GM23338 (cell line): ENCODE results near the gene UBE2C. TPM values are rescaled to one million over a fixed set of nuclear protein-coding genes. Genes with fewer than 3 reads are reported as not detected.
"Not testable (repeated sequence)": the region's sequence is repeated elsewhere in the genome, so short reads cannot be mapped to it uniquely, and the experiment has no call there.

ENCODE experiments used
- ATAC-seq: fragments of 200-7000 bp; cut with Tn5 transposase; 3 replicates; pipeline ENCODE4 v1.9.1; 2020
- DNase-seq: peaks from one replicate; pipeline ENCODE4 v3.0.0-alpha.2; 2015; ENCODE audit warnings: low spot score
- H2AFZ ChIP-seq: fragments of 200-600 bp; sonication (generic); 2 replicates; pipeline ENCODE4 v1.8.0; 2016; ENCODE audit warnings: antibody characterized with exemption, mild to moderate bottlenecking, moderate library complexity
- H3F3A ChIP-seq: fragments of 200-600 bp; sonication (generic); replicated peaks from 2 replicates; pipeline ENCODE4 v1.8.0; 2017; ENCODE audit warnings: antibody characterized with exemption, mixed run types, low read depth
- H3K27ac ChIP-seq: fragments of 200-600 bp; sonication (generic); 2 replicates; pipeline ENCODE4 v1.6.1; 2016; ENCODE audit warnings: low read depth
- H3K27me3 ChIP-seq: fragments of 200-600 bp; sonication (generic); 2 replicates; pipeline ENCODE4 v1.8.0; 2016; ENCODE audit warnings: mild to moderate bottlenecking, mixed run types, moderate library complexity; ENCODE audit not compliant: insufficient read depth
- H3K36me3 ChIP-seq: fragments of 200-600 bp; sonication (generic); 2 replicates; pipeline ENCODE4 v1.8.0; 2016; ENCODE audit warnings: mild to moderate bottlenecking; ENCODE audit not compliant: insufficient read depth
- H3K4me1 ChIP-seq: fragments of 200-600 bp; sonication (generic); 2 replicates; pipeline ENCODE4 v1.8.0; 2016; ENCODE audit warnings: mild to moderate bottlenecking, moderate library complexity; ENCODE audit not compliant: insufficient read depth
- H3K4me2 ChIP-seq: fragments of 200-600 bp; sonication (generic); 2 replicates; pipeline ENCODE4 v1.7.1; 2017; ENCODE audit warnings: mixed run types
- H3K4me3 ChIP-seq: fragments of 200-600 bp; sonication (generic); 2 replicates; pipeline ENCODE4 v1.6.1; 2016; ENCODE audit warnings: mixed run types
- H3K79me2 ChIP-seq: fragments of 200-600 bp; sonication (generic); replicated peaks from 2 replicates; pipeline ENCODE4 v1.8.0; 2017; ENCODE audit warnings: mild to moderate bottlenecking; ENCODE audit not compliant: insufficient read depth
- H3K9me2 ChIP-seq: fragments of 200-600 bp; sonication (generic); 2 replicates; pipeline ENCODE4 v1.8.0; 2017; ENCODE audit not compliant: insufficient read depth
- H4K20me1 ChIP-seq: fragments of 200-600 bp; sonication (generic); replicated peaks from 2 replicates; pipeline ENCODE4 v1.8.0; 2017; ENCODE audit warnings: mild to moderate bottlenecking; ENCODE audit not compliant: insufficient read depth
- H3K27ac Mint-ChIP-seq: 2 replicates; pipeline ENCODE4 v1.8.0; 2020; ENCODE audit warnings: inconsistent platforms, mild to moderate bottlenecking, moderate library complexity, mixed read lengths
- H3K27me3 Mint-ChIP-seq: 3 replicates; pipeline ENCODE4 v1.8.0; 2022; ENCODE audit warnings: low read depth, mild to moderate bottlenecking, moderate library complexity, mixed read lengths, inconsistent platforms; ENCODE audit not compliant: insufficient read depth, poor library complexity
- H3K36me3 Mint-ChIP-seq: 3 replicates; pipeline ENCODE4 v1.8.0; 2021; ENCODE audit warnings: low read depth, mild to moderate bottlenecking, inconsistent platforms, moderate library complexity, mixed read lengths
- H3K4me1 Mint-ChIP-seq: 3 replicates; pipeline ENCODE4 v1.8.0; 2020; ENCODE audit warnings: mild to moderate bottlenecking, inconsistent platforms, mixed read lengths
- H3K4me3 Mint-ChIP-seq: 3 replicates; pipeline ENCODE4 v1.8.0; 2021; ENCODE audit warnings: moderate library complexity, mild to moderate bottlenecking, inconsistent platforms, mixed read lengths
- H3K9me3 Mint-ChIP-seq: 3 replicates; pipeline ENCODE4 v1.8.0; 2020; ENCODE audit warnings: moderate library complexity, mild to moderate bottlenecking, inconsistent platforms, mixed read lengths
- CREB1 ChIP-seq: fragments of 250-450 bp; sonication (Bioruptor Pico); IDR thresholded peaks from 2 replicates; pipeline ENCODE4 v1.5.0; 2020; ENCODE audit warnings: low read depth, mild to moderate bottlenecking, moderate library complexity
- ETS1 ChIP-seq: IDR thresholded peaks from 2 replicates; pipeline ENCODE4 v1.6.1; 2016; ENCODE audit warnings: antibody characterized with exemption
- NANOG ChIP-seq: IDR thresholded peaks from 2 replicates; pipeline ENCODE4 v1.6.1; 2016; ENCODE audit warnings: antibody characterized with exemption, borderline replicate concordance
- STAT1 ChIP-seq: IDR thresholded peaks from one replicate; pipeline ENCODE4 v1.6.1; 2016; ENCODE audit warnings: antibody characterized with exemption; ENCODE audit not compliant: unreplicated experiment
- ZNF462 ChIP-seq: fragments of 250-450 bp; sonication (Bioruptor Pico); IDR thresholded peaks from 2 replicates; pipeline ENCODE4 v1.5.0; 2020; ENCODE audit warnings: mild to moderate bottlenecking, moderate library complexity
- polyA plus RNA-seq: library from polyadenylated mRNA; unstranded; fragments of >200 nt; fragmentation: Nextera tagmentation; extraction: Ambion mirVana; gene quantifications from 2 replicates; pipeline ENCODE4 v1.2.1, GENCODE V29; 2016
- total RNA-seq: library from RNA; depleted of rRNA; stranded (reverse); fragments of >200 nt; shearing (Covaris generic); gene quantifications from 2 replicates; pipeline ENCODE4 v1.2.3, GENCODE V29; 2014

UBE2C gene
- total and polyA plus RNA-seq, 2 experiments from 2014 or later, result 247 to 698 TPM

- H3K27me3 Mint-ChIP-seq, H2AFZ ChIP-seq, H3K27ac Mint-ChIP-seq, H4K20me1 ChIP-seq, H3K9me3 Mint-ChIP-seq, H3K79me2 ChIP-seq, H3K36me3 ChIP-seq, H3K27me3 ChIP-seq, H3K36me3 Mint-ChIP-seq, H3K9me2 ChIP-seq: not testable (repeated sequence)
- Mint-ChIP-seq H3K4me3 (peak overlapping the region; percentile 48), H3K4me1 (peaks cover 22% of the 10 kb centered on the region; the same call in 2 of the 3 replicates)
- ATAC-seq, result peak; percentile 39
- Histone ChIP-seq H3F3A (peaks cover 12% of the 10 kb centered on the region), H3K27ac (peak overlapping the region; percentile 98), H3K4me1 (peaks cover 34% of the 10 kb centered on the region), H3K4me3 (peak overlapping the region; percentile 23; the same call in 1 of the 2 replicates), H3K4me2 (peak overlapping the region; percentile 29; the same call in 1 of the 2 replicates)
- peak; percentile 47; the same call in 1 of the 2 replicates for TF ChIP-seq CREB1 (CRISPR knock-in tag)
- TF ChIP-seq NANOG, result peak; percentile 86
- DNase-seq, result peak; percentile 23
Observed at GRCh38 chr20:45764618-45765282, 47.7 kb upstream of the UBE2C start.

GRCh38 chr20:45765307-45765875 is 47.1 kb upstream of the UBE2C start:
- TF ChIP-seq ZNF462 (CRISPR knock-in tag), result peak; percentile 33; the same call in 1 of the 2 replicates
- TF ChIP-seq STAT1, result no peak
- TF ChIP-seq NANOG, result peak; percentile 93
- 0 out of 2 replicates have a peak, but pooled peaks have one; percentile 24 for TF ChIP-seq ETS1
- Histone ChIP-seq H3K79me2 (no peaks in the 10 kb centered on the region), H3K4me3 (peak overlapping the region; percentile 23), H4K20me1 (no peaks in the 10 kb centered on the region), H3K4me1 (peaks cover 34% of the 10 kb centered on the region), H3K36me3 (no peaks in the 10 kb centered on the region), H3K9me2 (no peaks in the 10 kb centered on the region; the same call in 1 of the 2 replicates), H3K4me2 (peak overlapping the region; percentile 53), H3F3A (peaks cover 12% of the 10 kb centered on the region), H3K27me3 (no peaks in the 10 kb centered on the region), H3K27ac (peak overlapping the region; percentile 98), H2AFZ (no peak overlapping the region)
- Mint-ChIP-seq H3K27me3 (peaks cover 8% of the 10 kb centered on the region), H3K9me3 (no peaks in the 10 kb centered on the region), H3K4me1 (peaks cover 22% of the 10 kb centered on the region; the same call in 2 of the 3 replicates), H3K36me3 (no peaks in the 10 kb centered on the region; the same call in 2 of the 3 replicates), H3K4me3 (peak overlapping the region; percentile 48), H3K27ac (no peak overlapping the region)
- DNase-seq (peak; percentile 62), ATAC-seq (peak; percentile 94)
